IPS-20b (cell line): ENCODE measurements around the gene WDR12.

Experiments
- H3K27ac ChIP-seq: one replicate; pipeline ENCODE4 v1.5.1; 2013; ENCODE audit warnings: low read length
- H3K27me3 ChIP-seq: 2 replicates; pipeline ENCODE4 v1.6.1; 2013; ENCODE audit warnings: mild to moderate bottlenecking, low read length, inconsistent platforms; ENCODE audit not compliant: insufficient read depth
- H3K36me3 ChIP-seq: 2 replicates; pipeline ENCODE4 v1.6.1; 2013; ENCODE audit warnings: low read depth, mild to moderate bottlenecking, inconsistent platforms, low read length, moderate library complexity; ENCODE audit not compliant: insufficient read depth
- H3K4me1 ChIP-seq: 2 replicates; pipeline ENCODE4 v1.6.1; 2013; ENCODE audit warnings: mild to moderate bottlenecking, control low read depth, inconsistent platforms, low read length, moderate library complexity; ENCODE audit not compliant: insufficient read depth
- H3K4me3 ChIP-seq: 2 replicates; pipeline ENCODE4 v1.5.1; 2013; ENCODE audit warnings: mild to moderate bottlenecking, low read length, inconsistent platforms
- H3K9ac ChIP-seq: 2 replicates; pipeline ENCODE4 v1.6.1; 2013; ENCODE audit warnings: low read depth, mild to moderate bottlenecking, inconsistent platforms, low read length, moderate library complexity
- H3K9me3 ChIP-seq: 2 replicates; pipeline ENCODE4 v1.6.1; 2013; ENCODE audit warnings: mild to moderate bottlenecking, low read depth, low read length, inconsistent platforms; ENCODE audit not compliant: insufficient read depth

Gene WDR12

GRCh38 chr2:202841090-202841867 is 70.2 kb downstream of the WDR12 start:
- Histone ChIP-seq H3K36me3 (no peaks in the 10 kb centered on the region), H3K27me3 (no peaks in the 10 kb centered on the region), H3K9ac (no peak overlapping the region), H3K9me3 (no peaks in the 10 kb centered on the region), H3K4me3 (no peak overlapping the region), H3K27ac (no peak overlapping the region), H3K4me1 (no peaks in the 10 kb centered on the region)

DNA sequence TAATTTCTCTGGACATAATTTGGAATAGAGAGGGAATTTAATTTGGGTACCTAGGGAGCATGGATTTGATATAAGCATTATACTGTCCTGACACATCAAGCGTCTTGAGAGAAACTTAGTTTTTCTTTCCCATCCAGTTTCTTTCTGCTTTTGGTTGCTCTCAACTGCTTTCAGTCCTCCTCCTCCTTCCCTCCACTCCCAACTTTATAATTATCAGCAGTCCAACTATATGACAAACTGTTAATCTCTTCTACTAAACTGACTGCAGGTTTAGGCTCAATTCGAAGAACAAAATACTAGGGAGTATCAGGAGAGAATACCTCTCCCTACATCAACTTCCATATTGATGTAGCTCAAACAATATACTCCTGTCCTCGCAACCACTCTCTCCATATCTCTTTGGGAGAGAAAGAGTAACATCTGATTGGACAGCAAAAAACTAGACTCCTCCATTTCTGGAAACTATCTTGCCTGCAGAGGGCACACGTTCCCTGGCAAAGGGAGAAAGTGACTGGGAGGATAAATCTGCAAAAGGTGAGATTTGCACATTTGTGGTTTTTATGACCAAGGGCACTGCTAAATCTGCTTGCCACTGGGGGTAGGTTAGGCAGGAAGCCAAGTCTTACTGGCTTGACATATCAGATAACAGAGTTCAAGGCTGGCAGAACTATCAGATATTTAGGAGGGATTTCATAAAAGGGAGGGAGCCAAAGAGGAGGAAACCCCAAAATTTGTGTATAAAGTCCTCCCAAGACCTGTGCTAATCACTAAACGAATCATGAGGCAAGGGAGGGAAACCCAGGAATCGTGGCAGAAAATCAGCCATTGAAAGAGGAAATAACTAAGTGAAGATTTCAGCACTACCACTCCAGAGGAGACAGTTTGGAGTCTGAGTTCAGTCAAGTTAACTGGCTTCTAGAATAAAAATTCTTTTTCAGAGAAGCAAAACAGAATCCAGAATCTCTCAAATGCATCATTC is 79.9 kb downstream of the WDR12 start:
- Histone ChIP-seq H3K9ac (no peak overlapping the region), H3K36me3 (no peaks in the 10 kb centered on the region), H3K27me3 (no peaks in the 10 kb centered on the region), H3K4me1 (no peaks in the 10 kb centered on the region), H3K9me3 (no peaks in the 10 kb centered on the region), H3K4me3 (no peak overlapping the region), H3K27ac (no peak overlapping the region)

GRCh38 chr2:202824901-202825300 is 86.6 kb downstream of the WDR12 start:
- Histone ChIP-seq H3K9me3 (no peaks in the 10 kb centered on the region), H3K4me3 (no peak overlapping the region), H3K27me3 (no peaks in the 10 kb centered on the region), H3K4me1 (no peaks in the 10 kb centered on the region), H3K27ac (no peak overlapping the region), H3K9ac (no peak overlapping the region), H3K36me3 (no peaks in the 10 kb centered on the region)
